HG03342 (cell line): ENCODE data around the gene KCNK17.
A peak's percentile ranks its signal among the peaks of the same experiment; 100 is the strongest.

Experiments
- ATAC-seq: cut with Tn5 transposase; IDR thresholded peaks from one replicate; pipeline ENCODE4 v1.9.1; 2021; ENCODE audit warnings: mild to moderate bottlenecking, moderate library complexity; ENCODE audit not compliant: unreplicated experiment

Gene KCNK17

GRCh38 chr6:39338397-39338796 is 24.2 kb upstream of the KCNK17 start:
- no peak for ATAC-seq

DNA sequence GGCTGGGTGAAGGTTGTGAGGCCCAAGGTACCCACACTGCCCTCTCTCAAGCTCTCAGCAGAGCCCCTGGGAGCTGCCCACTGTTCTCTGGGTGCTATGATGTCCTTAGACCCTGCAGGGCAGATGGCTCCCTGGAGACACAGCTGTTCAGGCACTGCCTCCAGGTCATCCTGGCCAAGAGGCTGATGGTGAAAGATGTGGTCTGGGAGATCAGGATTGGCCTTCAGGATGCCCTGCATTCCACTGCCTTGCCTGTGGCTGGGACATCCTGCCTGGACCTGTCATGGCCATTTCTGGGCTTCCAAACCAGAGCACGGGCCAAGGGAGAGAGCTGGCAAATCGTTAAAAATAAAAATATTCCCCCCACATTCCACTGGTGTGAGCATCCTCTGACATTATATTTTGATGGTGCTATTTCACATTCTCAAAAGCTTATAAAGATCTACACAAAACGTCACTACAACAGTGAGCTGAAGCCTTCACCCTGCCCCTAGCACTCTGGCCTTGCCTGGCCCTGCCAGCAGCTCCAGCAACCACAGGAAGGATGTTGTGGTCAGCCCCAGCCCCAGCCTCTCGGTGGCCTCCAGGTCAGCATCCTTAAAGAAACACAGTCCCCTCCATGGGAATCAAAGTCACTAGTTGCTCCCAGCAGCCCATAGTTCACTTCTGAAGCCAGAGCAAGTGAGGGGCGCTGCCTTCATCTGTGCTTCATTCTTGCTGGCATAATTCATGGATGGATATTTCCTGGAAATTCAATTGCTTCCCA is 21.7 kb upstream of the KCNK17 start:
- no peak for ATAC-seq

- ATAC-seq = no peak
These were observed 19.6 kb upstream of the KCNK17 start for GRCh38 chr6:39333644-39334438.

GRCh38 chr6:39330476-39330875 is 16.3 kb upstream of the KCNK17 start:
- ATAC-seq = no peak

- ATAC-seq = peak; percentile 81
These were observed 15.8 kb upstream of the KCNK17 start for GRCh38 chr6:39330057-39330456.

DNA sequence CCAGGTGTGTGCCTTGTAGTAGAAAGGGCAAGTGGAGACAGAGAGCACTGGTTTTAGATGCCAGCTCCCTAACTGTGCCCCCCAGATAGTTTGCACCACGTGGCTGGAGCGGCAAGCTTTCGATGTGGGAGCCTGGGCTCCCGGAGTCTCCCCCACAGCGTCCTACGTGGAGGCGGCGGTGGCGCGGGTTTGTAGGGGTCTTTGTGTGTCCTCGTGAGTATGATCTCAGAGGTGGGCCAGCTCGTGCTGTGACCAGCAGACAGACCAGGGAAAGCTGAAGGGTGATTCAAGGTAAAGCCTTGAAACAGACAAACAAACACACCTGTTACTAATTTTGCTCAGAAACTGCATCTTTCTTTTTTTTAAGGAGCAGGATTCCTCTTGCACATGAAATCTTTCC is 13.8 kb upstream of the KCNK17 start:
- ATAC-seq = no peak

DNA sequence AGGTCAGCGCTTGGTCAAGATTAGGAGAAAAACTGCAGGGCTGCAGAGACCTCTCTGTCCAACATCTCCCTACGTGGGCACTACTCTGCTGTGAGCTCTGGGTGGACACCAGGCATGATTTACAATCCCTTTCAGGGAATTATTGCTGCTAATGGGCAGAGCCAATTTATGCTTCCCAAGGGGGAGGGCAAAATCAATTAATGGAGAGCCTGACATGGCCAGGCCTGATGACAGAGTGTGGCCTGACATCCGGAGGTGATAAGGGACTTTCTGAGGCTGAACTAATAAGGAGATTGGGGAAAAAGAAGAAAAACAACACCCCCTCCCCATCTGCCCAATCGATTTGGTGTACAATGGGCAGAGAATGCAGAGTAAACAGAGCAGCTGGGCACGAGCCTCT is 13.3 kb upstream of the KCNK17 start:
- ATAC-seq = no peak

DNA sequence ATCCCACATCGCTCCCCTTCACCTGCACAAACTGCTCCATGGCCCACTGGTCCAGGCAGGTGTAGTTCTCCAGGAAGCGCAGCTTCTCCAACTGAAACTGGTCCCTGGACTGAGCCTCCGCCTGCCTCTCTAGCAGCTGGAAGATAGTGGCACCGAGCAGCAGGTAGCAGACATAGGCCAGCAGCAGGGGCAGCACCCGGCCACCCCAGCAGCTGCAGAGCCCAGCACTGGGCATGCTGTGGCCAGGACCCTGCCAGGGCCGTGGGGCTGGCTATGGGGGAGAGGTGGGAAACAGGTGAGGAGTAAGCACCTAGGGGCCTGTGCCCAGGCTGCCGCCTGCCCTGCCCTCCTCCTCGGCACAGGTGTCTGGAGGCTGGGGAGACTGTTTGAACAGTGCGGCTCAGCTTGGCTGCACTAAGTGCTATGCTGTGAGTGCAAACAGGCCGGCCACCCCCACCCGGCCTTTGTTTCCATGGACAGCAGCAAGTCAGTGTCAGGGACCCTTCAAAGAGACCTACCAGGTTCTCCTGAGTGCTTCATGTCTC is 8.2 kb upstream of the KCNK17 start, which contains the start of gene KCNK16:
Gene KCNK16 (minus strand): TSS at position 397 of the 545 bp plus-strand sequence. CDS start 162 bp downstream, at position 235.
- no peak for ATAC-seq

DNA sequence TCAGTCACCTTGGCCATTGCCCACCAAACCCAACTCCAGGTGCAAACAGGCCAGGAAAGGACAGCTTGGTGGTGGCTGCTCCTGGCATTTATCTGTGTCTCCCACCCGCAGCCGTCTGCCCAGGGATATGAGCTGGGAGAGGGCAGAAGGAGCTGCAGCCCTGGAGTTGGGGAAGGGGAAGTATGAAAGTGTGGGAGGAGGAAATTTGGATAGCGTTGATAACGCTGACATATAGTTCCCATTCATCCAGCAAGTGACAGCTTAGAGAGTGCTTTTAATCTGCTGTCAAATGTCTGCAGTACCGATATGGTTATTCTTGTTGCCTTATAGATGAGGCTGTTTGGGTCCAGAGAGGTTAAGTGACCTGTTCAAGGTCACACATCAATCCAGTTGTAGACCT is 7.5 kb upstream of the KCNK17 start:
- no peak for ATAC-seq

DNA sequence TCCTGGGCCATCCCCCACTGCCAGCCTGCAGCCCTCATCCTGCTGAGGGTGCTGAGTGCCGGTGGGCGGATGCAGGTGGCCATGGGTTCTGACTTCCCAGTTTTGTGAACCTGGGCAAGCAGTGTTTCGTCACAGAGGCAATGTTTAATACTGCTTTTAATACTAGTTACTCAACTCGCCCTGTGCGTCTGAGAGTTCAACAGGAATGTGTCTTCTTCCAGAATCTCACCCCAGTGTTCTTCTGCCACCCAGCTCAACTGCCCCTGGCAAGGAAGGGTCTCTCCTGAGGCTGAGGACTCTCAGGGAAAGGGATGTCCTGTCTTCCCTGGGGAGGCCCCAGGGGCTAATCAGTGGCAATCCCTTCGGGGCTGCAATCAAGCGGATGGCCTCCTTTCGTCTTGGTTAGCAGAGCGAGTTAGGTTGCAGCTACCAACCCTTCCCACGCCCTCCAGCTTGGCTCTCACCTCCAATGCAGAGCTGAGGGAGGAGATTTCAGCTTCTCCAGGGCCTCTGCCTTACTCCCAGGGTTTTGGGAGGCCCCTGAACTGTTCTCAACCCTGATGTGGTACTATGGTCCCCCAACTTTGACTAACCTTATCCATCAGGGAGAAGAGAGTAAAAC is 6.3 kb upstream of the KCNK17 start:
- ATAC-seq = no peak

GRCh38 chr6:39319621-39320362 is 5.6 kb upstream of the KCNK17 start:
- ATAC-seq = no peak

DNA sequence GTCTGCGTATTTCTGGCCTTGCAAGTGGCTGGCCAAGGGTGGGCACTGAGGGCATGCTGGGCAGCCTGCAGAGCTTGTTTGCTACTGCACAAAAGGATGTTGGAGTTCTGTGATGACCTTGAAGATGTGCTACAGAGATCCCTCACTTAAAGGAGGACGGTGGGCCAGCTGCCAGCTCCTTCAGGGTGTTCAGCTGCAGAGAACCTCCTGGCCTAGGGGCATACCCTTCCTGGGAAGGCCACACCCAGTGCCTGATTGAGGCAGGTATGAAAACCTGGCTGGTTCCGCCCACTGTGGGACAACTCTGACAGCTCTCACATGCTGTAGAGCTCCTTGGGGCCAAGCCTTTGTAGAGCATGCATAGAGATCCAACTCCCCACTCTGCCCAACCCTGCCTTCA is 3.0 kb upstream of the KCNK17 start:
- ATAC-seq = no peak

- ATAC-seq = no peak
These were observed 520 bp downstream of the KCNK17 start for GRCh38 chr6:39313526-39314272.

- ATAC-seq = no peak
These were observed 1.2 kb downstream of the KCNK17 start for GRCh38 chr6:39312912-39313525.

DNA sequence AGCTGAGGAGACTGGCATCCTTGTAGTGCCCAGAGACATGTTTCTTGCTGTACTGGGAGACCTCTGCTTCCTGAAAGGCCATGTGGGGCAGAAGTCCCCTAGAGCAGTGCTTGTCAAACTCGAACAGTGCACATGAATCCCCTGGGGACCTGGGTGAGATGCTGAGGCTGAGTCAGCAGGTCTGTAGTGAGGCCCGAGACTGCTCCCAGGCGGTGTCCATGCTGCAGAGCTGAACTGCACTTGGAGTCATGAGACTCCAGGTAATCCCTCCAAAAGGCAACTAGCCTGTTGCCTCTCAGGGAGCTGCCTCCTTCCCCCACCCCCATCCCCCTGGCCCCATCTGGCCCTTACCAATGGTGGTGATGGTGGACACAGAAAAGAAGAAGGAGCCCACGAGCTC is 3.7 kb downstream of the KCNK17 start:
- ATAC-seq = no peak

DNA sequence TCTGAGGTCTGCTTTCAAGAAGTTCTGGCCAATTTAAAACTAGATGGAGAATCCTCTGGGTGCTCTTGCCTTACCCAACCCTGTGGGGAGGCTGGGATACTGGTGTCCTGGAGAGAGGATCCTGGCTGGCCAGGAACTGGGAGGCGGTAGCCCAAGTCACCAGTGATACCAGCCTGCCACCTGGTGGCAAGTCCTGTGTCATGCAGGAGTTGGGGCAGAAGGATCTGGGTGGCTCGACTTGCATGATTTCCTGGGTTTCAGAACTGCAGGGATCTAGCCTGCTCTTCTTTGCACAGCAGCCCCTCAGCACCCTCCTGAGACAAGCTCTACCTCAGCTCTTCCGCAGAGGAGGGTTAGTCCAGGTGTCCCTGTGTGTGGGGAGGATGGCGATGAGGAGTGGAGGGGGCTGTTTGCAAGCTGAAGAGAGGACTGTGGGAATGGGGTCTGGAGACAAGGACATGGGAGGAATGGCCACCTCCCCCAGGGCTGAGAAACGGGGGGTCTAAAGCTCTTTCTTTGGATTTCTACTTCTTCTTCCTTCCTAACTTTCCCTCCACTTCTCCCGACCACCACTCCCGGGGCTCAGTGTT is 4.2 kb downstream of the KCNK17 start:
- no peak for ATAC-seq

DNA sequence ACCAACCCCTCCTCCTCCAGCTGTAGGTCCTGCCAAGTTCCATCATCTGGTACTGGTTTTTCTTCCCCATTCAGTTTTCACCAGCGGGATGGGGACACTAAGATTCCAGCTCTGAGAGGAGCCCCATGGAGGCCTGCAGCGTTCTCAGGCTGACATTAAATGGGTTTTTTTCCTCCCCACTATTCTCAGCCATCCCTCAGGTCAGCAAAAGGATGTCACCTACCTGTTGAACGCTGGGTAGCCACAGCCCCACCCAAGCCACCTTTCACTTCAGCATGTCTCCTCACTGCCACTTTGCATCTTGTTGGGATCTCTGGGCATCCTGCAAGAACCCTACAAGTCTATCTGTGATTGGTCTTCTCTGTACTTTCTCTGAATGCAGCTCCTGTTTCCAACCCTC is 6.8 kb downstream of the KCNK17 start:
- no peak for ATAC-seq

GRCh38 chr6:39304951-39305350 is 9.3 kb downstream of the KCNK17 start:
- ATAC-seq = no peak

GRCh38 chr6:39303425-39304153 is 10.6 kb downstream of the KCNK17 start:
- no peak for ATAC-seq
